OCI-LY7 (cell line): ENCODE data around the gene MYCN. TPM values are rescaled to one million over a fixed set of nuclear protein-coding genes. Genes with fewer than 3 reads are reported as not detected.
"Not testable (repeated sequence)": the region's sequence is repeated elsewhere in the genome, so short reads cannot be mapped to it uniquely, and the experiment has no call there.

Experiments
- BruUV-seq: library from RNA; stranded (reverse); fragments of 400-500 nt; replicated peaks from 2 replicates; lab custom pipeline; 2021; lab: Mats Ljungman, UMichigan
- CTCF ChIA-PET: fragments of 300-600 bp; sonication (Branson Sonifier 250); formaldehyde crosslinking; loops from one replicate; lab custom pipeline; 2022; ENCODE audit warnings: antibody characterized with exemption; ENCODE audit not compliant: unreplicated experiment; lab: Charles Lee
- POLR2A ChIA-PET: fragments of 300-600 bp; sonication (Branson Sonifier 250); formaldehyde crosslinking; loops from one replicate; lab custom pipeline; 2022; ENCODE audit warnings: antibody characterized with exemption; lab: Charles Lee
- DNase-seq: peaks from one replicate; pipeline ENCODE4 v3.0.0-alpha.2; 2015; ENCODE audit warnings: low spot score
- H2AFZ ChIP-seq: fragments of 200-600 bp; sonication (generic), shearing (Covaris generic); 2 replicates; pipeline ENCODE4 v1.6.1; 2014; ENCODE audit warnings: mild to moderate bottlenecking, antibody characterized with exemption, low read length, moderate library complexity
- H3K27ac ChIP-seq: fragments of 200-600 bp; sonication (generic); 2 replicates; pipeline ENCODE4 v1.5.1; 2014; ENCODE audit warnings: mixed run types, low read depth, mild to moderate bottlenecking, moderate library complexity, low read length, inconsistent platforms; ENCODE audit not compliant: poor library complexity, severe bottlenecking
- H3K36me3 ChIP-seq: fragments of 200-600 bp; sonication (generic); 2 replicates; pipeline ENCODE4 v1.6.1; 2014; ENCODE audit warnings: mild to moderate bottlenecking, antibody characterized with exemption, low read length, moderate library complexity, mixed read lengths; ENCODE audit not compliant: insufficient read depth
- H3K4me1 ChIP-seq: fragments of 200-600 bp; sonication (generic); 2 replicates; pipeline ENCODE4 v1.5.1; 2014; ENCODE audit warnings: mild to moderate bottlenecking, low read length; ENCODE audit not compliant: insufficient read depth, poor library complexity, severe bottlenecking
- H3K4me2 ChIP-seq: fragments of 200-600 bp; sonication (generic); 2 replicates; pipeline ENCODE4 v1.6.1; 2014; ENCODE audit warnings: mild to moderate bottlenecking, low read length
- H3K4me3 ChIP-seq: fragments of 200-600 bp; sonication (generic); 2 replicates; pipeline ENCODE4 v1.5.1; 2014; ENCODE audit warnings: mild to moderate bottlenecking, low read depth, low read length; ENCODE audit not compliant: poor library complexity, severe bottlenecking
- H3K79me2 ChIP-seq: fragments of 200-600 bp; sonication (generic); 2 replicates; pipeline ENCODE4 v1.6.1; 2016; ENCODE audit warnings: low read depth, mild to moderate bottlenecking, low read length, moderate library complexity, mixed read lengths; ENCODE audit not compliant: insufficient read depth
- H3K9me2 ChIP-seq: fragments of 200-600 bp; sonication (generic); 2 replicates; pipeline ENCODE4 v1.6.1; 2016; ENCODE audit warnings: mild to moderate bottlenecking, low read length, mixed read lengths; ENCODE audit not compliant: insufficient read depth
- H3K9me3 ChIP-seq: fragments of 200-600 bp; sonication (generic); 2 replicates; pipeline ENCODE4 v1.6.1; 2014; ENCODE audit warnings: mild to moderate bottlenecking, mixed run types, low read length, mixed read lengths
- H4K20me1 ChIP-seq: fragments of 200-600 bp; sonication (generic); 2 replicates; pipeline ENCODE4 v1.6.1; 2014; ENCODE audit warnings: mild to moderate bottlenecking, antibody characterized with exemption, low read length, moderate library complexity, mixed read lengths; ENCODE audit not compliant: insufficient read depth
- EZH2phosphoT487 ChIP-seq: fragments of 200-600 bp; sonication (generic); IDR thresholded peaks from 2 replicates; pipeline ENCODE4 v1.6.1; 2018; ENCODE audit warnings: low read depth, borderline replicate concordance, mild to moderate bottlenecking, mixed run types, antibody characterized with exemption, low read length, moderate library complexity, mixed read lengths
- intact Hi-C: fragments of 100-400 bp; cut with micrococcal nuclease; formaldehyde crosslinking; loops from one replicate; pipeline ENCODE4 v1.10.0; 2022; ENCODE audit not compliant: unreplicated experiment
- total RNA-seq, 2 experiments: library from RNA; depleted of rRNA in 1 of 2; stranded (reverse); fragments of >200 nt in 1 of 2; shearing (Covaris generic) in 1 of 2; gene quantifications; 2 replicates each; pipeline ENCODE4 v1.2.3, GENCODE V29; 2014 to 2022
- TF ChIP-seq, protein P1 (sequence below): fragments of 200-600 bp; sonication (generic); conservative IDR thresholded peaks from 2 replicates; pipeline ENCODE4 v1.5.1; 2014; ENCODE audit warnings: mild to moderate bottlenecking, antibody characterized with exemption, low read length, moderate library complexity, mixed read lengths

MYCN gene
- total RNA-seq, 2 experiments from 2014 or later = not detected

DNA sequence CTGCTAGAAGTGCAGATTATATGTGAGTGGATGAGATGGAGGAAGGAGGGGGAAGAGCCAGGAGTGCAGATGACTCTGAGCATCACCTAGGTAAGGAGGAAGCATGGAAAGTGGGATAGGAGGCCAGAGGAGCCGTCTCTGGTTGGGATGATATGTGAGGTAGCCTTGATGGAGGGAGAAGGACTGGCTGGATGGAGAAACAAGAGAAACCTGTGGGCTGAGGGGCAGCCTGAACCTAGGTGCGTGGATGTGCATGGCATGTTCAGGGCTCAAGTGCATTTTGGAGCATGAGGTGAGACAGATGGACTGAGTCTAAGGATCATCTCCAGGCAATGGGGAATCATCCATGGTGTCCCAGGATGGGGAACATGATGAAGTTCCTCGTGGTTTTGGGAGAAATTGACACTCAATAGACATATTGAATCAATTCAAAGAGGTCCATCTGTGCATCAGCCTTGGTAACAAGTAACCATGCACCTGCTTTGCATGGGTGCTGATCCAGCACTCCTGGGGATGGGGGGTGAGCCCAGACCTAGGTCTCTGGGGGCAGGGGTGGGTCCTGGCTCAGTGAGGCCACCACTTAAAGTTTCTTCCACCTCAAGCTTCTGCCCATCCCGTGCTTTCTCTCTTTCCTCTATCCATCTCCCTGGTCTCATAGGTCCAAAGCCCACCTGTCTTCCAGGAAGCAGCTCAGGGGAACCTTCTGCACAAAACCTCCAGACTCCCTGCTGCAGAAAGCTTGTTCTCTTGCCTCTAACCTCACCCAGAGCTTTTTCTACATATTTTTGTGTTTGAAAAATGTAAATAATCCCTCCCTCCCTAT, 19.2 kb downstream of the MYCN start:
- CTCF ChIA-PET = no interaction called here
- BruUV-seq = no TSS peak
- intact Hi-C loops = no loop called here
- Histone ChIP-seq H3K79me2 (no peaks in the 10 kb centered on the region), H3K36me3 (no peaks in the 10 kb centered on the region), H3K4me3 (no peak overlapping the region), H4K20me1 (no peaks in the 10 kb centered on the region), H3K4me1 (no peaks in the 10 kb centered on the region), H3K9me3 (no peaks in the 10 kb centered on the region), H3K4me2 (no peak overlapping the region), H3K9me2 (no peaks in the 10 kb centered on the region), H3K27ac (no peak overlapping the region), H2AFZ (no peak overlapping the region)
- TF ChIP-seq EZH2phosphoT487 = no peak
- TF ChIP-seq, protein P1, sequence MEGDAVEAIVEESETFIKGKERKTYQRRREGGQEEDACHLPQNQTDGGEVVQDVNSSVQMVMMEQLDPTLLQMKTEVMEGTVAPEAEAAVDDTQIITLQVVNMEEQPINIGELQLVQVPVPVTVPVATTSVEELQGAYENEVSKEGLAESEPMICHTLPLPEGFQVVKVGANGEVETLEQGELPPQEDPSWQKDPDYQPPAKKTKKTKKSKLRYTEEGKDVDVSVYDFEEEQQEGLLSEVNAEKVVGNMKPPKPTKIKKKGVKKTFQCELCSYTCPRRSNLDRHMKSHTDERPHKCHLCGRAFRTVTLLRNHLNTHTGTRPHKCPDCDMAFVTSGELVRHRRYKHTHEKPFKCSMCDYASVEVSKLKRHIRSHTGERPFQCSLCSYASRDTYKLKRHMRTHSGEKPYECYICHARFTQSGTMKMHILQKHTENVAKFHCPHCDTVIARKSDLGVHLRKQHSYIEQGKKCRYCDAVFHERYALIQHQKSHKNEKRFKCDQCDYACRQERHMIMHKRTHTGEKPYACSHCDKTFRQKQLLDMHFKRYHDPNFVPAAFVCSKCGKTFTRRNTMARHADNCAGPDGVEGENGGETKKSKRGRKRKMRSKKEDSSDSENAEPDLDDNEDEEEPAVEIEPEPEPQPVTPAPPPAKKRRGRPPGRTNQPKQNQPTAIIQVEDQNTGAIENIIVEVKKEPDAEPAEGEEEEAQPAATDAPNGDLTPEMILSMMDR = no peak
- POLR2A ChIA-PET = no interaction called here
- no peak for DNase-seq

- H3K4me2 ChIP-seq, H3K36me3 ChIP-seq, DNase-seq, H3K9me3 ChIP-seq, CTCF ChIA-PET, POLR2A ChIA-PET, BruUV-seq, intact Hi-C loops, H3K4me3 ChIP-seq, H3K9me2 ChIP-seq, H3K79me2 ChIP-seq, H2AFZ ChIP-seq, H3K4me1 ChIP-seq, H4K20me1 ChIP-seq, H3K27ac ChIP-seq: not testable (repeated sequence)
Measured at GRCh38 chr2:15960154-15960520, 19.8 kb downstream of the MYCN start.

GRCh38 chr2:15963109-15963976, 23.0 kb downstream of the MYCN start:
- POLR2A ChIA-PET, H4K20me1 ChIP-seq, H3K36me3 ChIP-seq, H3K4me1 ChIP-seq, H3K27ac ChIP-seq, DNase-seq, H3K9me2 ChIP-seq, CTCF ChIA-PET, BruUV-seq, H3K4me2 ChIP-seq, intact Hi-C loops, H2AFZ ChIP-seq, H3K79me2 ChIP-seq, H3K4me3 ChIP-seq, H3K9me3 ChIP-seq: not testable (repeated sequence)
